ENCODE data around the gene EDC4.

The EDC4 gene

DNA sequence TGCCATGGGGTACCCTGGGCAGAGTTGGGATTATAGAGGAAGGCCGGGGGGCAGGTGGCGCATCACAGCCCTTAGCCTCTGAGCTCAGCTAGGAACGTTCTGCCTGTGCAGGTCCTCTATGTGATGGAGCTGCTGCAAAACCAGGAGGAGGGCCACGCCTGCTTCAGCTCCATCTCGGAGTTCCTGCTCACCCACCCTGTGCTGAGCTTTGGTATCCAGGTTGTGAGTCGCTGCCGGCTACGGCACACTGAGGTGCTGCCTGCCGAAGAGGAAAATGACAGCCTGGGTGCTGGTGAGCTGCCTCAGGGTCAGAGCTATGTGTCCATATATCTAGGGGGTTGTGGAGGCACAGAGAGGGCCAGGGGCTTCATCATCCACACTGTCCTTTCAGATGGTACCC is 6.0 kb downstream of the EDC4 start:
- no peak for DNase-seq

- DNase-seq, result no peak
These were observed 6.6 kb downstream of the EDC4 start for GRCh38 chr16:67879462-67879861.

DNA sequence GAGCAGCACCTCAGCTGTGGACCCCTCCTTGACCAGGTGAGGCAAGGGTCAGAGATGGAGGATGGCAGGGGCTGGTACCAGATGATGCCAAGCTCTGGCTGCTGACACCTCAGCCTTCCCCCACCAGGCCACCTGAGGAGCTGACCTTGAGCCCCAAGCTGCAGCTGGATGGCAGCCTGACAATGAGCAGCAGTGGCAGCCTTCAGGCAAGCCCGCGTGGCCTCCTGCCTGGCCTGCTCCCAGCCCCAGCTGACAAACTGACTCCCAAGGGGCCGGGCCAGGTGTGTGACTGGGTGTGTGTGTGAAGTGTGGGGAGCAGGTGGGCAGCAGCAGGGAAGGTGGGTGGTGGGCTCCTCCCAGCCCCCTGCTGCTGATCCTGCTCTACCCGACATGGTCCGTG is 7.1 kb downstream of the EDC4 start:
- no peak for DNase-seq

GRCh38 chr16:67880584-67880983 is 7.7 kb downstream of the EDC4 start:
- no peak for DNase-seq

DNA sequence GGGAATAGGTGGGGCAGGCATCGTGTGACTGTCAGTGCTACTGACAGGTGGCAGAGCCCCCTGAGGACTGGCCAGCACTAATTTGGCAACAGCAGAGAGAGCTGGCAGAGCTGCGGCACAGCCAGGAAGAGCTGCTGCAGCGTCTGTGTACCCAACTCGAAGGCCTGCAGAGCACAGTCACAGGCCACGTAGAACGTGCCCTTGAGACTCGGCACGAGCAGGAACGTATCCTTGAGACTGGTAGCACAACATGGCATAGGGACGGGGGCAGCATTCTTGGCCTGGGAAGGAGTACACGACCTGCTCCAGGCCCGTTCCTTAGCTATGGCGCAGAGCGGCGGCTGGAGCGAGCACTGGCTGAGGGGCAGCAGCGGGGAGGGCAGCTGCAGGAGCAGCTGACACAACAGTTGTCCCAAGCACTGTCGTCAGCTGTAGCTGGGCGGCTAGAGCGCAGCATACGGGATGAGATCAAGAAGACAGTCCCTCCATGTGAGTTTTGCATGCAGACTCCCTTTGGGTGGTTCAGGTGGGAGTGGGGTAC is 8.8 kb downstream of the EDC4 start:
- no peak for DNase-seq

- DNase-seq, result no peak
These were observed 9.7 kb downstream of the EDC4 start for GRCh38 chr16:67882374-67883145.

GRCh38 chr16:67883146-67883871 is 10.5 kb downstream of the EDC4 start:
- DNase-seq, result no peak

DNA sequence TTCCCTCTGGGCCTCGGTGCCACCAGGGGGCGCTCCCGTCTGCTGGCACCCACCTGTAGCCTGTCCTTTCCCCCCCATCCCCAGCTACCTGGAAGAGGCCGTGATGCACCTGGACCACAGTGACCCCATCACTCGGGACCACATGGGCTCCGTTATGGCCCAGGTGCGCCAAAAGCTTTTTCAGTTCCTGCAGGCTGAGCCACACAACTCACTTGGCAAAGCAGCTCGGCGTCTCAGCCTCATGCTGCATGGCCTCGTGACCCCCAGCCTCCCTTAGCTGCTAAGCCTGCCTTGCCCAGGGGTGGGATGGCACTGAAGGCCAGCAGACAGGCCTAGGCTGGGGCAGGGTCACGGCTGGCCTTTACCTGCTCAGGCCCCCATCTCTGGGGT is 11.0 kb downstream of the EDC4 start:
- DNase-seq, result peak; percentile 30

DNA sequence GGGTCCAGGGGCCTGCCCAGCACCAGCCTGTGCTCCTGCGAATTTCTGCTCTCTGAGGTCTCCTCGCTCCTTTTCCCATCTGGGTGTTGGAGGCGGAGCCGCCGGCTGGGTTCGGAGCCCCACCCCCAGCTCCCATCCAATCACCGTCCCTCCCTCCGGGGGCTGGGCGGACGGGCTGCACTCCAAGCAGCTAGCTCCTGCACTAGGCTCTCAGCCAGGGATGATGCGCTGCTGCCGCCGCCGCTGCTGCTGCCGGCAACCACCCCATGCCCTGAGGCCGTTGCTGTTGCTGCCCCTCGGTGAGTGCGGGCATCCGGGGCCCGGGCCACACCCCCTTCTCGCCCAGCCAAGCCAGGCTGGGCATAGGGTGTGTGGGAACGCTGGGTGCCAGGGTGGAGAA is 11.8 kb downstream of the EDC4 start, which contains the start of gene NRN1L:
TSS of gene NRN1L (plus strand) at position 202 of the 400 bp plus-strand sequence. CDS start at position 221, 19 bp downstream.
- peak; percentile 88 for DNase-seq

DNA sequence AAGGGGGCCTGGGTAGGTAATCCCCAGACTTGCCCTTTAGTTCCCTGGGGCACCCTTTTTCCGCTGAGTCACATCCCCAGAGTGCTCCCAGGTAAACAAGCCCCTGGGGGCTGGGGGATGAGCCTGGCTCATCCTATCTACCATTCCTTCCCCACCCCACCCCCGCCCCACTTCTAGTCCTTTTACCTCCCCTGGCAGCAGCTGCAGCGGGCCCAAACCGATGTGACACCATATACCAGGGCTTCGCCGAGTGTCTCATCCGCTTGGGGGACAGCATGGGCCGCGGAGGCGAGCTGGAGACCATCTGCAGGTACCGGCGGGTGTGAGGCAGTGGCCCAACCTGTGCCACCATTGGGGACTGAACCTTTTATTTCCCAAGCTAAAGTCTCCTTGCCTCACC is 12.7 kb downstream of the EDC4 start:
- no peak for DNase-seq

- DNase-seq, result no peak
These were observed 13.1 kb downstream of the EDC4 start for GRCh38 chr16:67885976-67886375.

DNA sequence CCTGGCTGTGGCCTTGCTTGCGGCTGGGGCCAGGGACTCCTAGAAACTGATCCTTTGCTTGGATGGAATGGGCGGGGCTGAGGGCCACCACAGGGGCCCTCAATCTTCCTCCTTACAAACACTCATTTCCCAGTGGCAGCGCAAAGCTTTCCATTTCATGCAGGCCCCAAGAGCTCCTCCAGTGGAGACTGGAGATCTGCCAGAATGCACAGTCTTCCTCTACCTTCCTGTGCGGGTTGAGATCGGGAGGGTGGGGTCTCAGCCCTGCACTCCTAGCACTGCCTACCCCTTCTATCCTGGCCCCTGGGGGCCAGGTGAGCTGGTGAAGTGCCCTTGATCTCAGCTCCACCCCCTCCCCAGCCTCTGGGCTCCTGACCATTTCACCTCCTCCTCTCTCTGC is 13.5 kb downstream of the EDC4 start:
- no peak for DNase-seq

GRCh38 chr16:67888331-67888730 is 15.5 kb downstream of the EDC4 start:
- DNase-seq, result no peak

DNA sequence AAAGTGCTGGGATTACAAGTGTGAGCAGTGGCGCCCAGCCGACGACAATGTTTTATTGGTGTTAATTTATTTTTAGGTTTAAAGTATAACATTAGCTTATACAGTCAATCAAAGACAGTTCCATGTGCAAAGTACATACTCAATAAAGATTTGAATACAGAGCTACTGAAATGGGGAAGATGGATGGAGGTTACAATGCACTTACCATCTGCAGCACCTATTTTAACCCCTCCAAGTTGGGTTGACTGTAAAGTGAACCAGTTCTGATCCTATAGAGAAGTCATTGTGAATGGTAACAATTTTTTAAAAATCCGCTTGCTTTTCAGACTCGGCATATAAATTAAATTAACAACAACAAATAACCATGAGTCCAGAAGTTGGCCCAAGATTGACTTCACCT is 19.5 kb downstream of the EDC4 start:
- DNase-seq, result no peak

GRCh38 chr16:67892899-67893742 is 20.3 kb downstream of the EDC4 start, which contains the start of gene PSKH1:
TSS of gene PSKH1 (plus strand) at chr16:67893254. CDS start at chr16:67908750, 15,496 bp downstream.
- peak; percentile 95 for DNase-seq

GRCh38 chr16:67893743-67894399 is 21.0 kb downstream of the EDC4 start:
- DNase-seq, result no peak

- DNase-seq, result no peak
These were observed 24.4 kb downstream of the EDC4 start for GRCh38 chr16:67897231-67897630.

DNA sequence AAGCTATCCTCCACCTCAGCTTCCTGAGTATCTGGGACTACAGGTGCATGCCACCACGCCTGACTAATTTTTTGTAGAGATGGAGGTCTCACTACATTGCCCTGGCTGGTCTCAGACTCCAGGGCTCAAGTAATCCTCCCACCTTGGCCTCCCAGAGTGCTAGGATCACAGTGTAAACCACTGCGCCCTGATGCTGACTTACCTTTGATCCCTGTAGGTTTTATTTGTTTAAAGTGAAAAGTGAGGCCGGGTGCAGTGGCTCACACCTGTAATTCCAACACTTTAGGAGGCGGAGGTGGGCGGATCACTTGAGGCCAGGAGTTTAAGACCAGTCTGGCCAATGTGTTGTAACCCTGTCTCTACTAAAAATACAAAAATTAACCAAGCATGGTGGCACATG is 28.9 kb downstream of the EDC4 start:
- no peak for DNase-seq

DNA sequence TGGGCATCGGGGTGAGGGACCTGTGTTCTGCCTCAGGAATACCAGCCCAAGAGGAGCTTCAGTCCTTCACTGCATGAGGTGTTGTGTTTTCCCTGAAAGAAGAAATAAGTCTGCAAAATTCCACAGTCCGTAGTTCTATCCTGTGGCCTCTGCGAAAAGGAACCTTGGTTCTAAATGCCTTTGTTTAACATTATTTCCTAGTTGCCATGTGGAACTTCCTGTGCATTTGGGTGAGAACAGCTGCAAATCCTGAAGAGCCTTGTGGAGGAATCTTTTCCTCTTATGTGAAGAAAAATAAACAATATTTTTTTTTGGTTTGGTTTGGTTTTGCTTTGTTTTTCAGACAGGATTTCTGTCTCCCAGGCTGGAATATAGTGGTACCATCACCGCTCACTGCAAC is 30.0 kb downstream of the EDC4 start:
- no peak for DNase-seq

DNA sequence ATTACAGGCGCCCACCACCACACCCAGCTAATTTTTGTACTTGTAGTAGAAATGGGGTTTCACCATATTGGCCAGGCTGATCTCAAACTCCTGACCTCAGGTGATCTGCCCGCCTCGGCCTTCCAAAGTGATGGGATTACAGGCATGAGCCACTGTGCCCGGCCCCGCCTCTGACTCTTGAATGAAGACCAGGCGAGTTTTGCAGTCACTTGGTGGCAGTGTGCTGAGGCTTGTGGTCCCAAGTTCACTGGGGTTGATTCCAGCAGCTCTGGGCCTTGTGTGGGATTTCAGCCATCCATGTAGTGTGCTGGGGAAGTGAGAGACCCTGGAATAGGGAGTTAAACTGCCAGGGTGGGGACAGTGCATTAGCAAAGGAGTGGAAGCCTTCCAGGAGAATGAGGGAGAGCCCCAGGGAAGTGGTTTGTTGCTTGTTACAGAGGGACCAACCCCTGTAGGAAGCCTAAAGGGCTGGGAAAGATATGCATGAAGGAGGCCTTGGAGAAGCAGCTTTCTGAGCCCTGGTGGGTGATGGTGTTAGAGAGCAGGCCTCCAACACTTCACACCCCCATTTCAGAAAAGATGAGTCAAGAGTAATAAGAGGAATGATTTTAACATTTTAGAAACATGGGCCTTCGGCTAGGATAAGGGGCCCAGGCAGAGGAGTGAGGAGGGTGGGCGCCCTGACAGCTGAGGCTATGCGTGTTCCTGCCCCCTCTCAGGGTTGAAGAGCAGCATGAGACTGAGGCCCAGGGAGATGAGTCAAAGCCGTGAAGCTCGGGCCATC is 34.7 kb downstream of the EDC4 start:
- no peak for DNase-seq

DNA sequence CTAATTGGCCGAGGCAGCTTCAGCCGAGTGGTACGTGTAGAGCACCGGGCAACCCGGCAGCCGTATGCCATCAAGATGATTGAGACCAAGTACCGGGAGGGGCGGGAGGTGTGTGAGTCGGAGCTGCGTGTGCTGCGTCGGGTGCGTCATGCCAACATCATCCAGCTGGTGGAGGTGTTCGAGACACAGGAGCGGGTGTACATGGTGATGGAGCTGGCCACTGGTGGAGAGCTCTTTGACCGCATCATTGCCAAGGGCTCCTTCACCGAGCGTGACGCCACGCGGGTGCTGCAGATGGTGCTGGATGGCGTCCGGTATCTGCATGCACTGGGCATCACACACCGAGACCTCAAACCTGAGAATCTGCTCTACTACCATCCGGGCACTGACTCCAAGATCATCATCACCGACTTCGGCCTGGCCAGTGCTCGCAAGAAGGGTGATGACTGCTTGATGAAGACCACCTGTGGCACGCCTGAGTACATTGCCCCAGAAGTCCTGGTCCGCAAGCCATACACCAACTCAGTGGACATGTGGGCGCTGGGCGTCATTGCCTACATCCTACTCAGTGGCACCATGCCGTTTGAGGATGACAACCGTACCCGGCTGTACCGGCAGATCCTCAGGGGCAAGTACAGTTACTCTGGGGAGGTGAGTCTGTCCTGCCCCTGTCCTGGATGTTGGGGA is 36.3 kb downstream of the EDC4 start:
- no peak for DNase-seq

All from HCEC 1CT (cell line).